Panc1 (cell line): ENCODE data around the gene LPCAT4.
"Not testable (repeated sequence)": the region's sequence is repeated elsewhere in the genome, so short reads cannot be mapped to it uniquely, and the experiment has no call there.

ENCODE experiments used
- CTCF ChIP-seq: fragments of 450-650 bp; IDR thresholded peaks from 2 replicates; pipeline ENCODE4 v1.5.1; 2017; ENCODE audit warnings: mild to moderate bottlenecking
- POLR2AphosphoS5 ChIP-seq: IDR thresholded peaks from 2 replicates; pipeline ENCODE4 v1.6.1; 2012; ENCODE audit warnings: mild to moderate bottlenecking, low read depth, low read length, moderate library complexity

DNA sequence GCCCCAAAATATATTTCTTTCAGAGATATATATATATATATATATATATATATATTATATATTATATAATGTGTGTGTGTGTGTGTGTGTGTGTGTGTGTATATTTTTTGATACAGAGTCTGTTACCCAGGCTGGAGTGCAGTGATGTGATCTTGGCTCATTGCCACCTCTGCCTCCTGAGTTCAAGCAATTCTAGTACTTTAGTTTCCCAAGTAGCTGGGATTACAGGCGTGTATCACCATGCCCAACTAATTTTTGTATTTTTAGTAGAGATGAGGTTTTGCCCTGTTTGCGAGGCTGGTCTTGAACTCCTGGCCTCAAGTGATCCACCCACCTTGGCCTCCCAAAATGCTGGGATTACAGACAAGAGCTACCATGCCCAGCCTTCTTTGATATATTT lies 8.5 kb upstream of the LPCAT4 start:
- TF ChIP-seq CTCF, POLR2AphosphoS5: not testable (repeated sequence)
